Brain pericyte (primary cell): ENCODE data around the gene TAS2R42.

Experiments used
- DNase-seq: peaks from one replicate; pipeline ENCODE4 v3.0.0-alpha.2; 2012; ENCODE audit warnings: low read depth, low spot score

TAS2R42 gene

DNA sequence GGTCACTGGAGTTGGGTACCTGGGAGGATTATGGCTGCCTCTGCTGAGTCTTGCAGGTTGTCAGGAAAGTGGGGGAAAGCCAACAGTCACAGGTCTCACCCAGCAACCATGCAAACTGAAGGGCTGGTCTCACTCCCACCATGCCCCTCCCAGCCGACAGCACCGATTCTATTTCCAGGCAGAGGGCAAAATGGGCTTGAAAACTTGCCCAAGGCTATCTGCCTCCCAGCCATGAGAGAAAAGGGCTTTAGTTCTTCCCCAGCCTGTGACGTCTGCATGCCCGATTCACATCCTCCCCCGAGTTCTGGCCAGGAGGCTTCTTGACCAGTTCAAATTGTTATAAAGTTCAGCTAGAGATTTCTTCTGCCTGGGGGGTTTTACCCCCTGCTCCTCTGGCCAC is 42.4 kb downstream of the TAS2R42 start:
- DNase-seq: no peak

DNA sequence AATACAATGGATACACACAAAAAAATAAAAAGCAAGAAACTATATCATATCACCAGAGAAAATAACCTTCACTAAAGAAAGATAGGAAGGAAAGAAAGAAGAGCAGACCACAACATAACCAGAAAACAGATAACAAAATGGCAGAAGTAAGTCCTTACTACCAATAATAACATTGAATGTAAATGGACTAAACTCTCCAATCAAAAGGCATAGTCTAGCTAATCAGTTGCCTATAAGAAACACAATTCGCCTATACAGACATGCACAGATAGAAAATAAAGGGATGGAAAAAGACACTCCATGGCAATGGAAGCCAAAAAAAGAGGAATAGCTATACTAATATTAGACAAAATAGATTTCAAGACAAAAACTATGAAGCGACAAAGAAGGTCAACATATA is 43.4 kb downstream of the TAS2R42 start:
- DNase-seq: no peak

DNA sequence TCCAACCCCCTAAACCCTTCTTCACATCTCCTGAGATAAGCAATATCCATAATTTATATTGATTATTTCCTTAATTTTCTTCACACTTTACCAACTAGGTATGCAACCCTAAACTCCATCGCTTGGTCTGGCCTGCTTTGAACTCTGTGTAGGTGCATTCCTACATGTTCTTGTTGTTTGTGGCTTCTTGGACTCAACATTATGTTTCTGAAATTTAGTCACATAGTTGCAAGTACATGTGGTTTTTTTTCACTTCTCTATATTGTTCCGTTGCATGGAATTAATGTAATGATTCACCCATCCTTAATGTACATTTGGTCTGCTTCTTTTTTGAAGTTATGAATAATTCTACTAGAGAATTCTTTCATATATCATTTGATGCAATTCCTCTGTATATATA is 50.7 kb downstream of the TAS2R42 start:
- no peak for DNase-seq
